Aorta (tissue), 5 donors: ENCODE data around the gene SATB1. TPM values are rescaled to one million over a fixed set of nuclear protein-coding genes. Genes with fewer than 3 reads are reported as not detected.

Source experiments
- ATAC-seq: fragments of 200-7000 bp; cut with Tn5 transposase; one replicate; pipeline ENCODE4 v1.9.1; 2022; ENCODE audit warnings: moderate library complexity; ENCODE audit not compliant: low FRiP score
- DNase-seq, 2 donors: peaks; one replicate each; pipeline ENCODE4 v3.0.0-alpha.2; 2020
- H3K27ac ChIP-seq, 2 donors: one replicate each; pipeline ENCODE4 v1.5.1; 2013; ENCODE audit warnings: low read length in 2 of 2, mild to moderate bottlenecking in 2 of 2, moderate library complexity in 2 of 2, control low read depth in 1 of 2, inconsistent platforms in 1 of 2, low read depth in 1 of 2
- H3K27me3 ChIP-seq, 2 donors: one replicate each; pipeline ENCODE4 v1.6.1; 2013; ENCODE audit warnings: control low read depth in 1 of 2, low read length in 1 of 2, mild to moderate bottlenecking in 1 of 2, moderate library complexity in 1 of 2; ENCODE audit not compliant: insufficient read depth in 2 of 2, control insufficient read depth in 1 of 2
- H3K36me3 ChIP-seq, 2 donors: one replicate each; pipeline ENCODE4 v1.6.1; 2013; ENCODE audit warnings: control low read depth in 1 of 2, low read length in 1 of 2, mild to moderate bottlenecking in 1 of 2; ENCODE audit not compliant: insufficient read depth in 2 of 2, control insufficient read depth in 1 of 2
- H3K4me1 ChIP-seq, 2 donors: one replicate each; pipeline ENCODE4 v1.6.1; 2013; ENCODE audit warnings: low read length in 2 of 2, control low read depth in 1 of 2, mild to moderate bottlenecking in 1 of 2, moderate library complexity in 1 of 2; ENCODE audit not compliant: insufficient read depth in 2 of 2, control insufficient read depth in 1 of 2
- H3K4me3 ChIP-seq, 2 donors: one replicate each; pipeline ENCODE4 v1.5.1; 2013; ENCODE audit warnings: low read length in 2 of 2, control low read depth in 1 of 2, mild to moderate bottlenecking in 1 of 2
- H3K9me3 ChIP-seq: one replicate; pipeline ENCODE4 v1.6.1; 2013; ENCODE audit warnings: mild to moderate bottlenecking, low read length; ENCODE audit not compliant: control insufficient read depth
- WGBS, 2 donors: extraction: QIAGEN DNeasy Blood & Tissue Kit; methylation state at CpG; one replicate each; pipeline ENCODE4 v1.1.7; 2013; 5-methylcytosine and 5-hydroxymethylcytosine counted together
- intact Hi-C, 2 donors: fragments of 100-400 bp; cut with DNase I; formaldehyde crosslinking; loops; one replicate each; pipeline versions ENCODE4 v1.14.2 to v1.15.0; 2022
- polyA plus RNA-seq, 2 donors: library from polyadenylated mRNA; stranded (reverse); fragments of 200-250 nt; gene quantifications; one replicate each; pipeline ENCODE4 v1.2.3, GENCODE V29; 2013
- total RNA-seq, 2 donors: library from RNA; stranded (reverse); fragmentation: NEBNext Ultra II Directional; extraction: Animal tissue kit (Norgen Biotek cat#: 25700); gene quantifications; one replicate each; pipeline ENCODE4 v1.2.1, GENCODE V29; 2021
- donor health status: healthy with polysubstance abuse.
- donor health status: Bipolar disorder and iron deficiency.
- donor health status: DM: no; HTN: no; CAD: no.
- donor health status: DM: no; HTN: no; CAD: no.
- donor health status: DM: yes; HTN: yes; CAD: no.

Gene SATB1
- total and polyA plus RNA-seq, 4 donors: 10.8 to 41.1 (median 27.1) TPM

DNA sequence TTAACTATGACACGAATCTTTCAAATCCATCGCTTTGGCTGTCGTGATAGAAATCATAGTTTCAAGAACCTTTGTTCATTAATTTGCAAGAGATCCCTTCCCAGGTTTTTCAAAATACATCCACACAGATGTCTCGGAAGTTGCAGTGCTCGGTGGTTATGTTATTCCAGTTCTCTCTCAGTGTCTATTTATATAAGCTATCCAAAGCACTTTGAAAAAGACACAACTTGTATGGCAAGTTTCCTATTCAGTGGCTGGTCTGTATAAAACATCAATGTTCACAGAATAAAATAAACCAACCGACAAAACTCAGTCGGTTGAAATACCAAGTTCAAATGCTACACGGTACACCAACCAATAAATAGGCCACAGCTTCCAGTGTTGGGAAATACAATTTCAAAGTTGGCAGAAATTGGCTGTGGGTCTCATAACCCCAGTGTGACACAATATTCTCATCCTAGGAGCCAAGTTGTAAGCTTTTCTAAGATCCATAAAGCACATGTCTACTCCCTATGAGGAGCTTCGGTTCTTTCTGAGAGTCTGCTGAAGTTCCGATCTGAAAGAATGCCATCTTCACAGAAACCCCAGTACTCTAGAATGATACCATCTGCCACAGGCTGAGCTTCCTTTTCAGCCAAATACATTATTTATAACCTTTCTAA, 23.7 kb downstream of the SATB1 start:
- Histone ChIP-seq H3K27me3 (no peaks in the 10 kb centered on the region), H3K4me1 (no peaks in the 10 kb centered on the region), H3K9me3 (no peaks in the 10 kb centered on the region), H3K4me3 (no peak overlapping the region), H3K36me3 (no peaks in the 10 kb centered on the region), H3K27ac (no peak overlapping the region)
- DNase-seq (no peak), ATAC-seq (no peak)
- WGBS, 2 donors: 88 to 91% methylated on average over 10 of the region's 10 CpGs
- intact Hi-C loops: no loop called here

DNA sequence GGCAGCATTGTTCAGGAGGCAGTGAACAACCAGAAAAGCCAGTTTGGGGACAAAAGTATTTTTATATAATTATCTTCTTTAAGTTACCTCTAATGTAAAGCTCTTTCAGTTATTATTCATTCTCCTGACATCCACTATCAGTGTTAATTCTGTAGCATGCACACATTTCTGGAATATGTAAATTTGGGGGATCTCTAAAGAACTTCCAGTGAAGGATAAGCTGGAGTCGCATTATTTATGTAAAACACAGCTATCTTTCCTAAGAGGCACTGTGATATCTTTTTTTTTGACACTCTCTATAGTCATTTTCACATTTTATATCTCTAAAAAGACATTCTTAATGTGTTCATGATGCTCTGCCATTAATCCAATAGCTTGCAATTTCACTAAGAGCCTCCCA, 26.7 kb downstream of the SATB1 start:
- ATAC-seq: no peak
- DNase-seq: no peak
- Histone ChIP-seq H3K27ac (no peak overlapping the region), H3K27me3 (no peaks in the 10 kb centered on the region), H3K36me3 (peaks cover 0 to 4% of the 10 kb centered on the region in 2 donors), H3K4me1 (no peaks in the 10 kb centered on the region), H3K9me3 (no peaks in the 10 kb centered on the region), H3K4me3 (no peak overlapping the region)
- WGBS, 2 donors: 94 to 100% methylated on average over 1 of the region's 1 CpG
- intact Hi-C loops: no loop called here

DNA sequence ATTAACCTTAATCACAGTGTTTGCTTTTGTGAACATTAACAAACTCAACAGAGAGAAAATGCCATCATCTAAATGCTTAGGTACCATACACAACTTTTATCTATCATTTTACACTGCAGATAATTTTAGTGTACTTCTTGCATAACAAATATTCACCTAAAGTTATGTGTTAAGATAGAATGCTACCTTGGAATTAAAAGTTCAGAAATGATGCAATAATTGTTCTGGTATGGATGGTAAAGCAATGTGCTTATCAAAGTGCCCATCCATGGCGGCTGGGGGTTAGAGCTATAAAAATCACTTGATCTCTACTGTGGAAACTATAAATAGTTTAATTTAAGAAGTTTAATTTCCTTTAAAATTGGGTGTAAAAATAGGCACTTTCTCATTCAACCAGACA, 28.7 kb downstream of the SATB1 start:
- WGBS, 2 donors: 0% methylated on average over 1 of the region's 1 CpG
- no peaks in the 10 kb centered on the region for H3K4me1 ChIP-seq
- H3K27ac ChIP-seq: no peak overlapping the region
- ATAC-seq (no peak), DNase-seq (no peak)
- no peaks in the 10 kb centered on the region for H3K27me3 ChIP-seq
- H3K9me3 ChIP-seq: no peaks in the 10 kb centered on the region
- peaks cover 0 to 4% of the 10 kb centered on the region in 2 donors for H3K36me3 ChIP-seq
- H3K4me3 ChIP-seq: no peak overlapping the region
- intact Hi-C loops: no loop called here

- no peak overlapping the region for H3K4me3 ChIP-seq
- peak in 1 of 2 donors; percentile 56 for DNase-seq
- no peak for ATAC-seq
- H3K4me1 ChIP-seq: no peaks in the 10 kb centered on the region
- intact Hi-C loops: no loop called here
- H3K9me3 ChIP-seq: no peaks in the 10 kb centered on the region
- no peak overlapping the region for H3K27ac ChIP-seq
- no peaks in the 10 kb centered on the region for H3K27me3 ChIP-seq
- H3K36me3 ChIP-seq: peaks cover 0 to 4% of the 10 kb centered on the region in 2 donors
- 95 to 96% methylated on average over 12 of the region's 12 CpGs for WGBS, 2 donors
Observed at GRCh38 chr3:18394384-18394995, 30.6 kb downstream of the SATB1 start.

- H3K27me3 ChIP-seq: no peaks in the 10 kb centered on the region
- DNase-seq (no peak), ATAC-seq (no peak)
- intact Hi-C loops: no loop called here
- no peaks in the 10 kb centered on the region for H3K9me3 ChIP-seq
- no peak overlapping the region for H3K27ac ChIP-seq
- WGBS, 2 donors: 55 to 67% methylated on average over 2 of the region's 2 CpGs
- no peaks in the 10 kb centered on the region for H3K4me1 ChIP-seq
- H3K36me3 ChIP-seq: peaks cover 0 to 4% of the 10 kb centered on the region in 2 donors
- H3K4me3 ChIP-seq: no peak overlapping the region
Observed at GRCh38 chr3:18393906-18394305, 31.2 kb downstream of the SATB1 start.

DNA sequence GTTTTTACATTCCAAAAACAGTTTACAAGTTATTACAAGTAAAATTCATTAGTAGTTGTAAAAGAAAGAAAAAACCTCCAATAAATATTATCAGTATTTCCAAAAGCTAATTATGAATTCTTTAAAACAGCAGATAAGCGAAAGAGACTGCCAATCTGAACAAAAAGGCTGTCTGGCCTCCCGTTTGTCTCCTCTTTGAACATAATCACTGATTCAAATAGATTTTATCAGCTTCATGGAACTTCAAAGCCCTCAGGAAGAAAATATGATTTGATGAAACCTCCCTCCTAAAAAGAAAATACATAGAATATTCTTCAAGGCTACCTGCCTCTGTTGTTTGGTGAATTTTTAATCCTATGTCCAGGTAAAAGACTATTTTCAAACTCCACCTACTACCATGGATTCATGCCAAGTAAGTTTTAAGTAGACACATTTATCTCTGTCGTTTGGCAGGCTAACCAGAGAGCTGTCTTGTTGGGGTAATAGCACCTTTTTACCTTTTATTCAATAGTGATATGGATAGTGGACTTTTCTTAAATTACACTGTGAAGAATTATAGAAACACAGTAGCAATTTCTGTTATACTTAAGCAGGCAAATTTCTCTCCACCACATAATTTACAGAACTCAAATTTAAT, 35.0 kb downstream of the SATB1 start:
- Histone ChIP-seq H3K4me3 (no peak overlapping the region), H3K27ac (no peak overlapping the region), H3K4me1 (no peaks in the 10 kb centered on the region), H3K36me3 (peaks cover 0 to 6% of the 10 kb centered on the region in 2 donors), H3K9me3 (no peaks in the 10 kb centered on the region), H3K27me3 (no peaks in the 10 kb centered on the region)
- no peak for DNase-seq
- ATAC-seq: no peak
- WGBS, 2 donors: 75% methylated on average over 3 of the region's 3 CpGs
- intact Hi-C loops: no loop called here

DNA sequence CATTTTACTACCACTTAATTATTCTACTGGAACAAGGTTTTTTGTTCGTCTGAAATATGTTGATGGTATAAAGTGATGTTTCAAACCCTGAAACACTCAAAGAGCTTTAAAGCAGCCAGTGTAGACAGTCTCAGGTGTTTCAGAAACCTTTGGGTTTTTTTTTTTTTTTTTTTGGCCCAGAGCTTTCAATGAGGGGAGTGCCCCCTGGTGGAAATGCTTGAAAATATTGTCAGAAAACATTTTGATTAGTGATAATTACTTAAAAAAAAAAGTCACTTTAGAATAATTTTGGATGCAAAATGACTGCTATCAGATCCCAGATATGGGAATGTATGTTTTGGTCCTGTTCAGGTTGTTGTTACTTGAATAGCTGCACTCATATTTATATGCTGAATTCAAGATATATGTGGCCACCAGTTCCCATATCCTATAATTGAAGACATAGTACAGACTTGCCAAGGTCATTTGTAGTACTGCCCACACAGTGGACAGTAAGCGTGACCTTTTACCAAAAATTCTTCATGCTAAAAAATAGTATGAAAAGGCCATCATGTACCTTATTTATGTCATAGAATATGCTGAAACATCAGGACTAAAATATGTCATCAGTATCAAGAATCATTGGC, 35.9 kb downstream of the SATB1 start:
- Histone ChIP-seq H3K27ac (no peak overlapping the region), H3K4me1 (no peaks in the 10 kb centered on the region), H3K36me3 (peaks cover 0 to 3% of the 10 kb centered on the region in 2 donors), H3K27me3 (no peaks in the 10 kb centered on the region), H3K9me3 (no peaks in the 10 kb centered on the region), H3K4me3 (no peak overlapping the region)
- ATAC-seq (no peak), DNase-seq (no peak)
- intact Hi-C loops: no loop called here
- 52 to 56% methylated on average over 2 of the region's 2 CpGs for WGBS, 2 donors

DNA sequence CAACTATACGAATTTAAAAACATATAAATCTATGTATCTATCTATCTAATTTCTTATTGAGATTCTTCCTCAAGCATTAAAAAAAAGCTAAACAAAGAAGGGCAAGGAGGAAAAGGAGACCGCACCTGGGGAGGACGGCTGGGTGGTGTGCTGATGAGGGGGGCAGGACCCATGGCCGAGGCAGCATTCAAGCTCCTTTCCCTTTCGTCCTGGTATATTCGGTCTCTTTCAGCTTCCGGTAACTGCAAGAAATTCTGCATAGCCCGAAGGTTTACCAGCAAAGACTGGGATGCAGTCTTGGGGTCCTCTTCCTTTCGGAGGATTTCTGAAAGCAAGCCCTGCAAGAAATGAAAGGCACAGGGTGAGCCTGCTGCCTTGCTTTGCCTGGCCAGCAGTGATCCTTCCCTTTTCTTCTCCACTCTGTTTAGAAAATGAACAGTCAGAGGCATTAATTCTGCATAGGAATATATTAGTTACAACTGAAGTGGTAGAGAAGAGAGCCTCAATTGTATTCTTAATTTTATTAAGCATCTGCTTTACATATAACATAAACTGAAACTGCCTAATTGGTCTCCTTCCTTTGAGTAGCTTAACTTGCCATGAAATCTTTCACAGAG, 38.8 kb downstream of the SATB1 start:
- WGBS, 2 donors: 96% methylated on average over 9 of the region's 9 CpGs
- DNase-seq (no peak), ATAC-seq (no peak)
- Histone ChIP-seq H3K27ac (no peak overlapping the region), H3K4me1 (no peaks in the 10 kb centered on the region), H3K4me3 (no peak overlapping the region), H3K27me3 (no peaks in the 10 kb centered on the region), H3K9me3 (no peaks in the 10 kb centered on the region), H3K36me3 (peaks cover 0 to 3% of the 10 kb centered on the region in 2 donors)
- intact Hi-C loops: no loop called here
